ENCODE results near the gene RAET1L.
"Not testable (repeated sequence)": the region's sequence is repeated elsewhere in the genome, so short reads cannot be mapped to it uniquely, and the experiment has no call there.

RAET1L gene, protein sequence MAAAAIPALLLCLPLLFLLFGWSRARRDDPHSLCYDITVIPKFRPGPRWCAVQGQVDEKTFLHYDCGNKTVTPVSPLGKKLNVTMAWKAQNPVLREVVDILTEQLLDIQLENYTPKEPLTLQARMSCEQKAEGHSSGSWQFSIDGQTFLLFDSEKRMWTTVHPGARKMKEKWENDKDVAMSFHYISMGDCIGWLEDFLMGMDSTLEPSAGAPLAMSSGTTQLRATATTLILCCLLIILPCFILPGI

DNA sequence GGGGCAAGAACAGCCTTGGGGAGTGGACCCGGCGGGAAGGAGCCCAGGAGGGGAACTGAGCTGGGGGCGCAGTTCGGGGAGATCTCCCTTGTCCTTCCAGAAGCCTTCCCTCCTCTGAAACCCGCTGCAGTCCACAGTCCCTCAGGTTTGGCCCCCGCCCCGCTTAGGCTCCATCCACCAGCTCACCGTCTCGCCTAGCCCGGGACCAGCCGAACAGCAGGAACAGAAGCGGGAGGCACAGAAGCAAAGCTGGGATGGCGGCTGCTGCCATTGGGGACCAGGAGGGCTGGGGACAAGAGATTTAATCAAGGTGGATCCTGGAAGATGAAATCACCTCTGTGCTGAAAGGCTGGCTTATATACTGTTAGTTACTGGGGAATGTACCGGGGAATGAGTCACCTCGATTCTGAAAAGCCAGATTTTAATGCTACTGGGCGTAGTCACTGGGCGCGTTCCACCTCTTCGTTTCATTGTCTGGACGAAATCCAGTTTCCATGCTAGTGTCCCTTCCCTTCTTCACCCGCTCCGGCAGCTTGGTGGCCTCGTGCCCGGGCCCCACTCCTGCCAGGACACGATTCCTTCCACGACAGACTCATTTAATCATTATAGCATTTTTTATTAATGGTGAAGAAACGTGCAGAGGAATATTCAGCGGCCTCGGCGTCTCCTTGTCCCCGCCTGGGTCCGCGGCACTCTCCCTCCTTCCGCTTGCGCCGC is at the start of gene RAET1L:
Gene RAET1L (minus strand): TSS at position 332 of the 717 bp plus-strand sequence. CDS start 61 bp downstream, at position 271.
- DNase-seq, result peak; percentile 58

DNA sequence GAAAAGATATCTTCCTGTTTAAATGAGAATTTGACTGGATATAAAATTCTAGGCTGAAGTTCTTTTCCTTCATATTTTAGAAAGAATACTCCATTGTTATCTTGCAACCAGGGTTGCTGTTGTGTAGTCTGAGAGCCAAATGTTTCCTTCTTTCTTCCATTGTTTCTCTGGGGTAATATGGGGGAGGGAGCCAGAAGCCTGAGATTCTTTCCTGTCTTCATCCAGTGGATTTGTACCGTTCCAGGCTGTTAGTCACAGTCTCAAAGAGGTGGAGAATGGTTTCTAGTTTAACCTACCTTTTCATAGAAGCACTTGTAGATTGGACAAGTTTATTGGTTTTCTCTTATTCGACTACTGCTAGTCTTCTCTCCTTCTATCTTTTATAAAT is 49.7 kb upstream of the RAET1L start:
- no peak for DNase-seq

DNA sequence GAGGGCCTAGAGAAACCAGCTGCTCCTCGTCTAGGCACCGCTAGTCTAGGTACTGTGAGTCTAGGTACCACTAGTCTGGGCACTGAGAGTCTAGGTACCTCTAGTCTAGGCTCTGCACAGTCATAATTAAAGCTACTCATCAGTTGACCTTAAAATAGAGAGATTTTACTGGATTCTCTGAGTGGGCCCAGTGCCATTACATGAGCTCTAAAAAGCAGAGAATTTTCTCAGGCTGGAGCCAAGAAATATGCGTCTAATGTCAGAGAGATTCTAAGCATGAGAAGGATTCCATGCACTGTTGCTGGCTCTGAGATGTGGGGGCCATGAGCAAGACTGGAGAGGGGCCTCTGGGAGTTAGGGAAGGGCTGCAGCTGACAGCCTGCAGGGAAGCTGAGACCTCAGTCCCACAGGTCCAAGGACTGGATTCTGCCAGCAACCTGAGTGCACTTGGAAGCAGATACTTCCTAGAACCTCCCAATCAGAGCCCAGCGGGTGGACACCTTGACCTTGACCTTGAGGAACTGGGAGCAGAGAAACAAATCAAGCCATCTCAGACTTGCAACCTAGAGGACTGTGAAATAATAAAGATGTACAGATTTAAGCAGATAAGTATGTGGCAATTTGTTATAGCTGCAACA is 49.2 kb upstream of the RAET1L start:
- DNase-seq, result not testable (repeated sequence)

DNA sequence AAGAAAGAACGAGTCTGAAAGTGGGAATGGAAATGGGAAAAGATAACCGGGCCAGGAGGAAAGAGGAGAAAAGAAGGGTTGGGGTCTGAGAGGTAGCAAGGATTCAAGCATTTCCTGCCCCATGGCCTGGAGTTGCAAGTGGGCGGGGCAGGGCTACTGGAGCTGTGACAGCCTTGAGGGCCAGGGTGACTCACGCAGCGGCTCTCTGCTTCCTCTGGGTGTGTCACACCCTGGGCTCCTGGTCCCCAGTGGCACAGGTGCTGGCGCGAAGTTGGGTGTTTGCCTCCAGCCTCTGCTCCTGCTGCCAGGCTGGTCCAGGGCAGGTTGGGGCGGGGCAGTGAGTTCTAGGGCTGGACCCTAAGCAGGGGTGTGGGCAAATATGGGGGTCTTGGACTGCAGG is 46.9 kb upstream of the RAET1L start:
- DNase-seq, result no peak

DNA sequence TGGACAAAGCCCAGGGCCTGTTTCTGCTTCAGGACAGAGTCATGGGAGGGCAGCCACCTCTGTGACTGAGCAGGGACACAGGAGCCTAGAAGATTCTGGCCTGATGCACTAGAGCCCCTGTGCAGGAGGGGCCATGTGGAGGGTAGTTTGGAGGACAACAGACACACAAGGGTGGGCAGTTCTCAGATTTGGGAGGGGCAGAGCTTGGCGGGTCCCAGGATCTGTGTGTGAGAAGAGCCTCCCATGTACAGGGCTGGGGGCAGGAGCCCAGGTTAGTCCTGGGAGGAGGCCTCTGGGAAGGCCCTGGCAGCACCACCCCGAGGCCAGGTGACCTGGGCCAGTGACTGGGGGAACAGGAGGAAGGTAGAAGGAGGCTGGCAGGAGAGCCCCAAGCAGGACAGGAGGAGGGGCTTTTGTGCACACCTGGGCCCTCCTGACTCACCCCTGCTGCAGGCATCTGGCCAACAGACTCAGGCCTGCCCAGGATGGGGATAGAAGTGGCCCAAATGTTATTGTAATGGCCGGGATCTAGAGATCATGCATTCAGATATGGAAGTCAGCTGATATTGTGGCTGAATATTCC is 45.0 kb upstream of the RAET1L start:
- DNase-seq, result no peak

DNA sequence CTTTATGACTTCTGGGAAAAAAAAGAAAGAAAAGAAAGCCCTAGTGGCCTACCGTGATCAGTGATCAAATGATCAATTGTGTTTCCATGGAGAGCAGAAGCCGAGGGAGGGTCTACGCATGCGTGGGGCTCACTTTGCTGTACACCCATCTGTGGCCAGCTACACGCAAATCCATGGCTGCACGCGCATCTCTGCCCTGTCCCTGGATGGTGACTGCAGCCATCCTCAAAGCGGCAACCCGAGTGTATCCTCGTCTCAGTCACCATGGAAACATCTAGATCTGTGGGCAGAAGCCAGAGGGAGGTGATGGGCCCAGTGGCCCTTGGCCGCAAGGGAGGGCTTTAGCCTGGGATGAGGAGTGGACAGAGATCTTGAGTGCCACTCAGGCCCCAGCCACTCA is 44.4 kb upstream of the RAET1L start:
- DNase-seq, result no peak

DNA sequence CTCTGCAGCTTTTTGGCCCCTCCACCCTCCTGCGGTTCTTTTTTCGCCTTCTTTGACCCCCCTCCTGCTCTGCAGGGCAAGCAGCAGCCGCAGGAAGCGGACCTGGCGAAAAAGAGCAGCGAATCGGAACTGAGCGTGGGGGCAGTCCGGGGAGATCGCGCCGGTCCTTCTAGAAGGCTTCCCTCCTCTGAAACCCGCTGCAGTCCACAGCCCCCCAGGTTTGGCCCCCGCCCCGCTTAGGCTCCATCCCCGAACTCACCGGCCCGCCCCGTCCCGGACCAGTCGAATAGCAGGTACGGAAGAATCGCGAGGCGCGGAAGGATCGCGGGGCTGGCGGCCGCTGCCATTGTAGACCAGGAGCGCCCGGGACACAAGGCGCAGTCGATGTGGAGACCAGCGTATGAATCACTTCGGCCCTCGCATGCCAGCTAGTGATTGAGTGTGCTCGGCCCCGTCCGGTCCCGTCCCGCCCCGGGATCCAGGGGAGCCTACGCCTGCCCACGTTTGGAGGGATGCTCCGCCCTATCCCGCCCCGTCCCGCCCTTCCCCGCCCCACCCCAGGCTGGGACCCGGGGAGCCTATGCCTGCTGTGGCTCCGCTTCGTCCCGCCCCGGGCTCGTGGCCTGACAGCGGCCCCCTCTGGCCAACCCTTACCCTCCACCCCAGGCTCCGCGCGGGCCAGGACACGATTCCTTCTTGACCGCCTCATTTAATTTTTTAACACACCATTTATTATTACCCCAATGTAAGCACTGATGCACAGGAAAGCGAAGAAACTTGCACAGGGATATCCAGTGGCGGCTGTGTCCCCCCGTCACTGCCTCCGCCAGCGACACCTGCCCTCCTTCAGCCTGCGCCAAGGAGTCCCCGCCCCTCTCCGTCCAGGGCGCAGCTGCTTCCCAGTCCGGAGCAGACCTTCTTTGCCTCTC is 43.7 kb upstream of the RAET1L start, which contains the start of gene ULBP3:
Gene ULBP3 (minus strand): TSS at position 402 of the 929 bp plus-strand sequence. CDS start 55 bp downstream, at position 347.
- peak; percentile 94 for DNase-seq

DNA sequence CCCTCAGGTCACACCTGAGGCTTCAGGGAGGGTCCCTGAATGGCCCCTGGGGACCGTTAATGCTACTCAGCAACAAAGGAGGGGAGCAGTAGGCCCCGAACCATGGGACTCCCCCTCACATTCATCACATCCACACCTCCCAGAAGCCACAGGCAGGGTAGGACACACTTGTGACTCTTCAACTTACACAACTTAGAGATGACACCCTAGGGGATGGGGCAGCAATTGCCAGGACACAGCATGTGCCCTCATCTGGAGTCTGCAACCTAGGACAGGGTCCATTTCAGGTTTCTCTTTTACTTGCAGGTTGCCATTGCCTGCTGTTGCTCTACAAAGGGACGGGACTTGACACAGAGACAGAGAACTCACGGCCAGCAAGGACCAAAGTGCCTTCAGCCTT is 42.8 kb upstream of the RAET1L start:
- DNase-seq, result no peak

DNA sequence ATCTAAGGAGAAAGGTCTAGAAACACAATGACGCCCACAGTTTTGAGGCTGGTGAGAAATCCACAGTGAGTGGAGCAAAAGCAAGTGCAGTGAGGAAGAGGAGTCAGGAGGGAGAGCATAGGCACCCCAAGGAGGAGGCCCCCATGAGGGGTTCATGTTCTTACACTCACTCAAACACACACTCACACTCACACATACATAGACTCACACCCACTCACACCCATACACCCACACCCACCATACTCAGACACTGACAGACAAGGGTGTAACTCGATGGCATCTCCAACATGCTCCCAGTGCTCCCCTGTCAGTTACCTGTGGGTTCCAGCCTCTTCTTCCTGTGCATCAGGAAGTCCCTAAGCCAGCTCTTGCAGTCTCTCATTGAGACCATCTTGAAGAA is 39.8 kb upstream of the RAET1L start:
- DNase-seq, result no peak

DNA sequence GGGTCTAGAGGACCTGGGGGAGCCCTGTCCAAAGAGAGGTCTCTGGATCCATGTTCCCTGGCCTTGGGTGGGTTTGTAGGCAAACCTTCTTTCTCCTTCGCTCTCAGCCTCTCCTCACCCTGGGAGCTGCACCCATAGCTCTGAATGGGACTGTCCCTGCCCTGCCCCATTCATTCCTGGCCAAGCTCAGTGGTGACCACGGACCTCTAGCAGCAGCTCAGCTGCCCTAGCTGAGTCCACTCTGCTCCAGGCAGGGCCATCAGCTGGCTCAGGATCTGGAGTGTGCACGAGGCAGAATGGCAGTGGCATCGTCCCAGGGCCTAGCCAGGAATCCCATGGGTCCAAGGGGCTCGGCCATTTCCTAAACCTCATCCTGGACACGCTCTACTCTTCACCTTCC is 38.3 kb upstream of the RAET1L start:
- DNase-seq, result no peak

DNA sequence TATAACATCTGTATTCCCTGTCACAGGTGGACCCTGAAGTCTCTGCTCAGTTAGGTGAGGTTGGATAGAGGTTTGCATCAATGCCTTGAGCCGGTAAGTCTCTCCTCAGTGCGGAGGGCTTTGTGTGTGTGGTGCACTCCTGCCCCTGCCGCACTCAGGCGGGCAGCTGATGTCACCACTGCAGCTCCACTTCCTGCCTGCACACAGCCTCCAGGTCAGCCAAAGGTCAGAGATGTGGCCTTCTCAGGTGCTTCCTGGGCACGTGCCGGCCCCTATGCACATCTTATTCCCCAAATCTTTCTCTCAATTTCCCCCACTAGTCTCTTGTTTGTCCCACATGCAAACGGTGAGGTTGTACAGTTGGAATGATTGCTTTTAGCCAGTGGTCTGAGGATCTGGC is 34.6 kb upstream of the RAET1L start:
- DNase-seq, result not testable (repeated sequence)

DNA sequence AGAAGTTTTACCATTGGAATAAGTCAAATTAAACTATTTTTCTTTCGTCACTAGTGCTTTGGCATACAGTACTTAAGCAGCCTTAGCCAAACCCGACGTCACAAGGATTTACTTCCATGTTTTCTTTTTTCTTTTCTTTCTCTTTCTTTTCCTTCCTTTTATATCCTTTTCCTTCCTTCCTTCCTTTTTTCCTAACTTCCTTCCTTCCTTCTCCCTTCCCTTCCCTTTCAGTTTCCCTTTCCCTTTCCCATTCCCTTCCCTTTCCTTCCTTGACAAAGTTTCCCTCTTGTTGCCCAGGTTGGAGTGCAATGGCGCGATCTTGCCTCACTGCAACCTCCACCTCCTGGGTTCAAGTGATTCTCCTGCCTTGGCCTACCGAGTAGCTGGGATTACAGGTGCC is 33.7 kb upstream of the RAET1L start:
- no peak for DNase-seq

DNA sequence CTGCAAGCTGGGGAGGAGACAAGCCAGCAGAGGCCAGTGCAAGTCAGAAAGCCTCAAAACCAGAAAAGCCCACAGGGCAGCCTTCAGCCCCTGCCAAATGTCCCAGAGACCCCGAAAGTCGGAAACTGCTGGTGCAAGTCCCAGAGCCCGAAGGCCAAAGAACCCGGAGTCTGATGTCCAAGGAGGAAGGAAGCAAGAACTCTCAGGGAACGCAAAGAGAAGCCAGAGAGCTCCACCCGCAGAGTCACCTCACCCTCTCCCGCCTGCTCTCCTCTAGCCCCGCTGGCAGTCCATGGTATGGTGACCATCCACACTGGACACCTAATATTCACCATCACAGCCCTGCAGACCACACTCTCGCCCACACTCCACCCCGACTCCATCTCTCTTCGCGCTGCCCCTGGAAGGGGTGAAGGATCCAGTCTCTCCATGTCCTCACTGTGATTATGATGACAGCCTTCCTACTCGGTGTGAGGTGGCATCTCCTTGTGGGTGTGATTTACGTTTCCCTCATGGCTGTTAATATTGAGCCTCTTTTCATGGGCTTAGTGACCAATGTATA is 33.0 kb upstream of the RAET1L start:
- DNase-seq, result no peak

DNA sequence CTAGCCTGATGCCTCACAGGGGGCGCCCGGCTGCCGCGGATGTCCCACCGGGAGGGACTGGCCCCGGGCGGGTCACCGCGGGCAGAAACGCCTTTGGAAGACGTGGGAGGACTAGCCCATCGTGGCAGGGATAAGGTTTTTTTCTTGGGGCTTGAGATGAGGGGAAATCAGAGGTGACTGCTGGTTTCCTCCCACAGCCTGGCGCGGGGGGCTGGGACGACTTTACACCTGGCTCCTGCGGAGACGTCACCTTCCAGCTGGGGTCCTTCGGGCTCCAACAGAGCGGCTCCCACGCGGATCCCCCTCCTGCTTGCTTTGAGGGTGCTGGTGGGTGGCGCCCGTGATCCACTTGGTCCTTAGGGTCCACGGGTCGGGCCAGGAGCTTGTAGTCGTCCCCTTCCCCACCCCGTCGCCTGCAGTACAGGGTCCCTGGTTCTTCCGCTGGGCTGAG is 32.2 kb upstream of the RAET1L start:
- no peak for DNase-seq

DNA sequence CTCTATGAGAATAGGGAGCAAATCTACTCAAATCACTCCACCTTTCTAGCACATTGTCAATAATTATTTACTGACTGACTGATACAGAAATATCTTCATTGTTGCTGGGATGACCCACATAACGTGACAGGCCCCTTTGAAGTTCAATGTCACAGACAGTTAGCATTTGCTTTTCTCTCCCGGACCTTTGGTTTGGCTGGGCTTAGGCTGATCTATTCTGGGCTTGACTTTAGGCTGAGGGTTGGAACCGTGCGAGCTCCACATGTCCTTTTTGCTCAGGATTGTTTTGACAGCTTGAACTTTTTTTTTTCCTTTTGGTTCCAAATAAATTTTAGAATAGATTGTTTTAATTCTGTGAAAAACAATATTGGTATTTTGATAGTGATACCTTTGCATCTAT is 31.6 kb upstream of the RAET1L start:
- no peak for DNase-seq

DNA sequence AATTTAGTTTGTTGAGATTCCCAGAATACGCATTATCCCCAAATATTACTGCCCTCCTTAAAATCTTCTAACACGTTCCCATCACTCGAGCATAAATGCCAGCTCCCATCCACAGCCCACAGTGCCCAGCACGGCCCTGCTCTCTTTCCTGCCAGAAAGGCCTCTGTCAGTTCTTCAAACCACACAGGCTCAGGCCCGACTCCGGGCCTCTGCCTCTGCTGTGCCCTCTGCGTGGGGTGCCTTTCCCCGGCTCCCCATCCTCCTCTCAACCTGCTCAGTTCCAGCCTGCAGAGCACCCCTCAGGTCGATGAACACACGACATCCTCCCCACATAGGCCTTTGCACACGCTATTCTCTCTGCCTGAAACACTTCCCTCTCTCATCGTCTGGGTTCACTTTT is 30.8 kb upstream of the RAET1L start:
- DNase-seq, result no peak

DNA sequence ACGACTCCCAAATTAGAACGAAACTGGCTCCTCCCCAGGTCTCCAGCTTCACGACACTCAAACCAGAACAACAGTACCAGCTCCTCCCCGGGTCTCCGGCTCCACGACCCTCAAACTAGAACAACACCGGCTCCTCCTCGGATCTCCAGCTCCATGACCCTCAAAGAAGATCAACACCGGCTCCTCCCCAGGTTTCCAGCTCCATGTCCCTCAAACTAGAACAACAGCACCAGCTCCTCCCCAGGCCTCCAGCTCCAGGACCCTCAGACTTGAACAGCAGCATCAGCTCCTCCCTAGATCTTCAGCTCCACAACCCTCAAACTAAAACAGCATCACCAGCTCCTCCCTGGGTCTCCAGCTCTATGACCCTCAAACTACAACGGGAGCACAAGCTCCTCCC is 29.8 kb upstream of the RAET1L start:
- DNase-seq, result no peak

DNA sequence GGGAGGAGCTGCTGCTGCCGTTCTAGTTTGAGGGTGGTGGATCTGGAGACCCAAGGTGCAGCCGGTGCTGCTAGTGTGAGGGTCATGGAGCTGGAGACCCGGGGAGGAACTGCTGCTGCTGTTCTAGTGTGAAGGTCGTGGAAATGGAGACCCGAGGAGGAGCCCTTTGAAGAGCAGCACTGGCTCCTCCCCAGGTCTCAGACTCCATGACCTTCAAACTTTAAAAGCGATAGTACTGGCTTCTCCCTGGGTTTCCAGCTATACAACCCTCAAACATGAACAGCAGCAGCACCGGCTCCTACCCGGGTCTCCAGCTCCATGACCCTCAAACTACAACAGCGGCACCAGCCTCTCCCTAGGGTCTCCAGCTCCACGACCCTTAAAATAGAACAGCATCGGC is 28.1 kb upstream of the RAET1L start:
- no peak for DNase-seq

DNA sequence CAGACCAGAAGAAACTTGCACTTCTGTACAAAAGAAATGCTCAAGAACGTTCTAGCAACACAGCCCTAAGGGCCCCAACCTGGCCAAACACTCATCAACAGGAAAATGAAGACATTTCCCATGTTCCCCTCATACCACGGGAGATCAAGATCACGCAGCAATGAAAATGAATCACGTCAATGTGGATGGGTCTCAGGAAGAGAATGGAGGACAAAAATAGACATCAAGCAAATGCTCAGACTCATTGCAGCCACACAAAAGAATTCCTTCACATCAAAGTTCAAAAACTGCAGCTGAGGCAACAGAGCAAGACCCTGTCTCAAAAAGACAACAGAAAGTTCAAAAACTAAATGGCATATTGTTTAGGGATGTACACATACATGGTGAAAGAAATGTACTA is 25.5 kb upstream of the RAET1L start:
- no peak for DNase-seq

DNA sequence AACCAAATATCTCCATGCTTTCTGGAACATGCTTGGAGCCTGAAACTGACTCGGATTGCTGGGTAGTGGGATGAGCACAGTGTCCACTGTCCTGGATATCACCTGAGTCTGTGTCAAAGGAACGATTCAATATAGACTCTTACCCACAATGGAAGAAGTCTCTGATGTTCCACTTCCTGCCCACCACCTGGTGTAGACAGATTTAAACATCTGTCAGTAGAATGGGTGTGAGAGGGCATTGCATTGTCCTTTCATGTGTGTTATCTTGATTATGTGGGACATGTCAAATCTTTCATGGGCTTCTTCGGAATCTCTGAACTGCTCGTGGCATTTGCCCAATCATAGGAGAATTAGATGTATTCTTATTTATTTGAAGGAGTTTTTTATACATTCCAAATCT is 22.8 kb upstream of the RAET1L start:
- no peak for DNase-seq

DNA sequence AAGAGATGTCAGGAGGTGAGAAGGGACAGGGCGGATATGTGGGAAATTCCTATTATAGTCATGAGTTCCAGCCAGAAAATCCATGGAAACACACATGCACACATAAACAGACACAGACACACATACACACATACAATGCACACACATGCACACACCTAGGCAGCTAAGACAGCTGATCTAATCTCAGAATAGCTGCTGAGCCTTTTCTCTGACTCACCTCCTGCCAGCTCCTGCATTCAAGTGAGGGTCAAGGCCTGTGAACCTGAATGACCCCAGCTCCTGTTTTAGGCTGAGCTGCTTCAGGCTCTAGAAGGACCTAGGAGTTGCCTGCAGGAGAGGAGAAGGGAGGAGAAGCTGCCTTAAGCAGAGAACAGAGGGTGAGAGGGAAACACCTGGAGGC is 21.6 kb upstream of the RAET1L start:
- DNase-seq, result no peak

DNA sequence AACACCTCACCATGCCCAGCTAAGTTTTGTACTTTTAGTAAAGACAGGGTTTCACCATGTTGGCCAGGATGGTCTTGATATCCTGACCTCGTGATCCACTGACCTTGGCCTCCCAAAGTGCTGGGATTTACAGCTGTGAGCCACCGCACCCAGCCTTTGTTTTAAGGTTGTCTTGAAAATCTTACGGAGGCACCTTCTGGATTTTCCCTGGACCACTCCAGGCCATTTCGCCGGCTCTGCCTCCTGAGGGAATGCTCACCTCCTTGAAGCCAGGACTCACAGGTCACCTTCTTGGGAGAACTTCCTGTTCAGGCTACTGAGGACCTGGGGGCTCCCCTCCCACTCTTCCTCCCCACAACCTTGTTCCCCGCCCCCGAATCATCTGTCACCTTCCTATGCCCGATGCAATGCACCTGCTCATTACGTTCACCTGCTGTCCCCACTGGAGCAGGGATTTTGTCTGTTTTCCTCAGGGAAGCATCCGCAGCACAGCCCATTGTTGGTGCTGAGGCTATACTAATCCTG is 19.4 kb upstream of the RAET1L start:
- DNase-seq, result no peak

Measured in fibroblast of upper back skin (primary cell).